NCI-H446 (cell line): Measurements from ENCODE around the gene DNAJA4.
A peak's percentile ranks its signal among the peaks of the same experiment; 100 is the strongest.

Source experiments
- DNase-seq, 2 experiments: peaks; one replicate each; lab custom pipeline; 2025; lab: John Stamatoyannopoulos, UW

Gene DNAJA4

GRCh38 chr15:78264304-78265136 lies at the start of gene DNAJA4:
Gene DNAJA4, plus strand, starts transcription at chr15:78264562. Its CDS starts 202 bp downstream, at chr15:78264764.
- no peak for DNase-seq

GRCh38 chr15:78216276-78217104 lies 47.9 kb upstream of the DNAJA4 start:
- DNase-seq = peak; percentile 41 to 91

GRCh38 chr15:78220713-78221112 lies 43.6 kb upstream of the DNAJA4 start:
- peak in 1 of 2 experiments; percentile 29 for DNase-seq

- DNase-seq = no peak
Measured at GRCh38 chr15:78222745-78223395, 41.5 kb upstream of the DNAJA4 start.

GRCh38 chr15:78223396-78224022 lies 40.9 kb upstream of the DNAJA4 start:
- DNase-seq = no peak

- DNase-seq = no peak
Measured at GRCh38 chr15:78224023-78224411, 40.3 kb upstream of the DNAJA4 start.

- DNase-seq = peak in 1 of 2 experiments; percentile 3
Measured at GRCh38 chr15:78225783-78226541, 38.4 kb upstream of the DNAJA4 start.

GRCh38 chr15:78228356-78228996 lies 35.9 kb upstream of the DNAJA4 start:
- DNase-seq = no peak

GRCh38 chr15:78229431-78230406 lies 34.6 kb upstream of the DNAJA4 start:
- DNase-seq = no peak

- no peak for DNase-seq
Measured at GRCh38 chr15:78232951-78233350, 31.4 kb upstream of the DNAJA4 start.

GRCh38 chr15:78233496-78233895 lies 30.9 kb upstream of the DNAJA4 start:
- no peak for DNase-seq

GRCh38 chr15:78234515-78235040 lies 29.8 kb upstream of the DNAJA4 start, which contains the start of gene ACSBG1:
Gene ACSBG1, minus strand, starts transcription at chr15:78234565. Its CDS starts 64 bp downstream, at chr15:78234501.
- no peak for DNase-seq

- no peak for DNase-seq
Measured at GRCh38 chr15:78236491-78236890, 27.9 kb upstream of the DNAJA4 start.

- no peak for DNase-seq
Measured at GRCh38 chr15:78237146-78237545, 27.2 kb upstream of the DNAJA4 start.

- no peak for DNase-seq
Measured at GRCh38 chr15:78239811-78240210, 24.6 kb upstream of the DNAJA4 start.

GRCh38 chr15:78241017-78241416 lies 23.3 kb upstream of the DNAJA4 start:
- peak; percentile 63 to 64 for DNase-seq

GRCh38 chr15:78242128-78242527 lies 22.2 kb upstream of the DNAJA4 start:
- no peak for DNase-seq

- no peak for DNase-seq
Measured at GRCh38 chr15:78243058-78243457, 21.3 kb upstream of the DNAJA4 start.

- DNase-seq = peak in 1 of 2 experiments; percentile 40
Measured at GRCh38 chr15:78243491-78243941, 20.8 kb upstream of the DNAJA4 start.
